Measurements from ENCODE around the gene STPG2.
"Not testable (repeated sequence)": the region's sequence is repeated elsewhere in the genome, so short reads cannot be mapped to it uniquely, and the experiment has no call there.

STPG2 gene

DNA sequence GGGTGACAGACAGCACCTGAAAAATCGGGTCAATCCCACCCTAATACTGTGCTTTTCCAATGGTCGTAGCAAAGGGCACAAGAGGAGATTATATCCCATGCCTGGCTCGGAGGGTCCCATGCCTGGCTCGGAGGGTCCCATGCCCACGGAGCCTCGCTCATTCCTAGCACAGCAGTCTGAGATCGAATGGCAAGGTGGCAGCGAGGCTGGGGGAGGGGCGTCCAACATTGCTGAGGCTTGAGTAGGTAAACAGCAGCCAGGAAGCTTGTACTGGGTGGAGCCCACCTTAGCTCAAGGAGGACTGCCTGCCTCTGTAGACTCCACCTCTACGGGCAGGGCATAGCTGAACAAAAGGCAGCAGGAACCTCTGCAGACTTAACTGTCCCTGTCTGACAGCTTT lies 365.1 kb downstream of the STPG2 start:
- DNase-seq, result no peak

DNA sequence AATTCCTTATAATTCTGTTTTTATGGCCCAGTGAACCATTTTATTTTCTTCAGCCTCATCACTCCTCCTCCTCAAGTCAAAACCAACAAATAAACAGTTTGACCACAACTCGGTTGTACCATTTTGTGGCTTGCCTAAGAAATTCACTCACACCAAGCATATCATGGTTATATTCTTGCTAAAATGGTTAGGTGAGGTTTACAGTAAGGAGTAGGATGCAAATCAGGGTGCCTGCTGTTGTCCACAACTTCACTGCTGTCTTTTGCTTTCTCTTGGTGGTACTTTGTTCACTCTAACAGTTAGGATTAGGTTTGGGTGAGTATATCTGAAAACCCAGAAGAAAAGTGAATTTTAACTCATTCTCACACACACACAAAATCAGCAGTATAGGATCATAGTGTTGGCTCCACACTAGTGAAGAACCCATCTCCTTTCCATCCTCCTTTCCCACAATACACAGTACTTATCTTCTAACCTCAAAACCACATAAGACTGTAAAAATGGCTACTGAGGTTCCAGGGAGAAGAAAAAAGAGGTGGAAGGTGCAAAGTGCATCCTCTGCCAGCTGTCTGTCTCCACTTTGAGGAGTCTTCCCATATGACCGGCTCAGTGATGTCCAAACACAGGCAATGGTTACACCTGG lies 368.8 kb downstream of the STPG2 start:
- no peak for DNase-seq

DNA sequence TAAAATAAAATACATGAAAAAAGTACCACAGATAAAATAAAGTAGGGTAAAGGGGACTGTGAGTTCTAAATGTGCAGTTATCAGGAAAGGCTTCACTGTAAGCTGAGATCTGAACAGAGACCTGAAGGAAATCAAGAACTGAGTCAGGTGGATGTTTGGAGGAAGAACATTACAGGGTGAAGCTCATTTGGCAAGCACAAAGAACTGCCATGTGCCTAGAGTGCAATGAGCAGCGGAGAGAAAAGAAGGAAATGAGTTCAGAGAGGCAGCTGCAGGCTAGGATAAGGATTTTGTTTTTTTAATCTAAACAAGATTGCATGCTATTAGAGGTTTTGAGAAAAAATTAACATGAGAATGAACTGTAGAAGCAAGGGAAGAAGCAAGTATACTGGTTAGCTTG lies 373.1 kb downstream of the STPG2 start:
- DNase-seq, result no peak

DNA sequence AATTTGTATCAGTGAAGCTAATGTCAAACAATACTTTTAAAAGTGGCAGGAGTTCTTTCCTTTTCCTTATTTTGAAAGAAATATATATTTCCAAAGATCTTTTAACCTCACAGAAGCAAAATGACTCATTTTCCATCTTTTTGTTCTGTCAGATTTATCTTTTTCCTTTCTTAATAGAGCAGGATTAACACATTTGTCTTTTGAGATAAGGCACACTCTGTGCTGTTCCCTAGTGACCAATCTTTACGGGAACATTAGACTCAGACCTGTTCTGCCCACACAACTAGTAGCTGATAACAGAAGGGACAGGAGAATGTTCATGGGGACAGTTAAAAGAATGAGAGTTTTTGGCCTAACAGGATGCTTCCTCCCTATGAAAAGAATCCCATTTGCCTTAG lies 381.2 kb downstream of the STPG2 start:
- no peak for DNase-seq

DNA sequence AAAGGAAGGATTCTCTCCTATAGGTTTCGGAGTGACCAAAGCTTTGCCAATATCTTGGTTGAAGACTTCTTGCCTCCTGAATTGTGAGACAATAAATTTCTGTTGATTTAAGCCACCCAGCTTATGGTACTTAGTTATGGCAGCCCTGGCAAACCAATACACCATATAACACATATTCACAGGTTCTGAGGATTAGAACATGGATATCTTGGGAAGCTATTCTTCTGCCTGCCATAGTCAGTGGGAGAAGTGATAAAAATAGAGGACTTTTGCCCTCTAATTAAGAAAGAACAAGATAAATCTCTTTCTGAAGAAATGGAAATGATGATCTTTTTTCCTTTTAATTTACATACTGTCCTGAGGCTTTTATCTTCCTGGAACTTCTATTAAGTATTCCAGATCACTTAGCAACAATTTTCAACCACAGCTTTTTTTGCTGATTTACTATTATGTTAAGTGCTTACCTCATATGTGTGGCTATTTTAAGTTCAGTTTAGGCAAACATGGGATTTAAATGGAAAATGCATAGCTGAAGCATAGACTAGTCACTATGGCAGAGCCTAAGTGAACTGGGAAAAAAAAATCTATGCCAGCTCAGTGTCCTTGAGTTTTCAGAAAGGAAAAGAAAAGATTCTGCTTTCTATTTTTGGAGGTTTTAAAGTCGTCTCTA lies 381.7 kb downstream of the STPG2 start:
- DNase-seq, result no peak

DNA sequence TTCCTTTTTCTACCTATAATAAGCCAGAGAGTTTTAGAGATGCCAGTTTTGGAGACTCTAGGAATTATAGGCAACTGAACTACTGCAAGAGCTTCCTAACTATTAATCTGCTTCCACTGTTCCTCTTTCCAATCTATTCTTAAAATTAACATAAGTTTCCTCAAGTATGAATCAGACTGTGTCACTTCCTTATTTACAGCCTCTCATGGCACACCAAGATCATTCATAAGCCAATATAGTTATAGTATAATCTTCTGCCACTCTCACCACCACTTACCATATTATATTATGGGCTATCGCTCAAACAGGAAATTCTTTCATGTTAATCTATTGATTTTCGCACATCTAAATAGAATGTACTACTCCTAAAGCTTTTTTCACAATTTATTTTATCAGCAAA lies 383.5 kb downstream of the STPG2 start:
- DNase-seq, result no peak

DNA sequence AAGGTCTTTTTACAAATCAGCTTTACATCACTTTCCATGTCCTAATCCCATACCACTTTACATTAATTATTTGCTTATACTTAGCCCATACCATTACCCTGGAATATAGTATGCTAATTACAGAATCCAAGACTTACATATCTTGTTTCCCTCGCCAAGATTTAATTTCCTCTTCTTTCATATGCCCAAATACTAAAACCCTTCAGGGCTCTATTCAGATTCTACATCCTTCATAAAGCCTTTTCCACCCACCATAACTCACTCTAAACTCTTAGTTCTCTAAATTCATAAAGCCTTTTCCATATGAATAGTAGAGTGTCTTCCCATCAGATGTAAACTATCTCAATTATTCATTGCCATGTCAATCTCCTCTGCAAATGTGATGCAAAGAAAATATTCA lies 390.7 kb downstream of the STPG2 start:
- no peak for DNase-seq

DNA sequence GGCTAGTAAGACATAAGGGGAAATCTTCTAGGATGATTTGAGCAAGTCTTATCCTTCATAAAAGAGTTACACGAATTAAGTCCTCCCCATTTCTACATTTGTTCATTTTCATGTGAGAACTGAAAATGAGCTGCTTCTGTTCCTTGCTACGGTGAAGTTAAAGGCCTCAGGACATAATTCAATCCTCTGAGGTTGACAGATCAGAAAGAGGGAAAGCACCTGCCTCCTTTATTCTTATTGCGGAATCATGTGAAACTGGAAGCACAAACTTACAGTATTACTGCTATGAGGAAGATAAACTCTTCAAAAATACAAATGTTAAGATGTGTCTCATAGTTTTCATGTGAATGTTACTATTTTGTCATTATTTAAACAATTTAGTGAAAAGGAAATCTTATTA lies 395.3 kb downstream of the STPG2 start:
- DNase-seq, result no peak

DNA sequence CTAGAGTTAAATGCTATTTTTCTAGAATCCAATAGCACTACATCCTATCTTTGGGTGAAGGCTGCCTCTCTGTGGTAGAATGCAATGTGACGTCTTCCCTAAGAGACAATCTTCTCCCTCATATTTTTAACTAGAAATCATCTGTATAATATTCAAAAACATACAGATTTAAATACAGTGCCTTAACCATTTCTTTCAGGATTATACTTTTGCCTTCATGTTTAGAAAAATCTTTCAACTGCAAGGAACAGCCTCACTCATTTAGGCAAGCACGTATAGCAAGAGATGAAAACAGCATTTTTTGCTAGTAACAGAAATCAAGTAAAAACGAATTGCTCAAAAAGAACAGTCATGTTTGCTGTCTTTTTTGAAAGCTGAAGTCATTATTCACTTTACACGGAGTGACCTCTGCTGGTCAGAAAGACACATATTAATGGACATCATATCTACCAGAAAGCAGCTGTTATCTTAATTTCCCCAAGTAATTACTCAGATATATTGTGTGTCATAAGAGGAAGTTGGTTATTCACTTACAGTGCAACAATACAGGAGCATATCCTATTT lies 422.3 kb downstream of the STPG2 start:
- peak; percentile 21 for DNase-seq

DNA sequence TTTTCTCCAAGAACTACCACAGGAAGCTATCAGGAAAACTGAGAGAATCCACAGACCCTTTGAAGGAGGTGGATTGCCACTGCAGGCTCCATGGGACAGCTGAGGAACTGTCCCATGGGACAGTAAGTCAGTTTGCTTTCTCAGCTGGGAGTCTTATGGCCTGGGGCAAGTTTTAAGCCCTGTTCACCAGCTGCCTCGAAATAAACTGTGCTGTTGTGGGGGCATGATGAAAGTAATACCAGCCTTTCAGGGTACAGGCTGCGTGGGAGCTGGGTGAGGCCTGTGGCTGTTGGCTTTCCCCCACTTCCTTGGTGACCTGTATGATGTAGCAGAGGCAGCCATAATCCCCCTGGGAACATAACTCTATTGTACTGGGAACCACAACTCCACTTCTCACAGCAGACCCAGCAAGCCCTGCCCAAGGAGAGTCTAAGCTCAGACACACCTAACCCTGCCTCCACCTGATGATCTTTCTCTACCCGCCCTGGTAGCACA lies 452.1 kb downstream of the STPG2 start:
- no peak for DNase-seq

DNA sequence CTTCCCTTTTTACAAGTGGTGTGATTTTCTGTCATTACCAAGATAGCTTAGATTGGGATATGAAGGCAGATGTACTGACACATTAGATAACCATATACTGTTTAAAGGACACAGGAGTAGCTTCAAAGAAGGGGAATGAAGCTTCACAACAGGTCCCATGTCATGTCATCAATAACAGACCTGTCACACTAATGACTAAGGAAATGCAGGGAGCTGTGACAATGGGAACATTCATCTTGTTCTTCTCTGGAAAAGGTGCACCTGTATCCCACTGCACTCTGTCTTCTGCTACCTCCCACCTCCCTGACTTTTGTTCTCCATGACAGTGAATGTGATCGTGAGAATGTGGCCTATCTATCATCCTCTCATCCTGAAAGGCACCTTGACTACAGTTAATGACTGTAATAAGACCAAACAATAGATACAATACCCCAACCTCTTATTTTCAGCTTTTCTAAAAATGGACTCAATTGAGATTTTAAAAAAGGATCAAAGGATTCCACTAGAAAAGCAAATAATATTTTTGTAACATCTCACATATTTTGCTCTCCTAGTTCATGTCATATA lies 472.5 kb downstream of the STPG2 start:
- DNase-seq, result no peak

DNA sequence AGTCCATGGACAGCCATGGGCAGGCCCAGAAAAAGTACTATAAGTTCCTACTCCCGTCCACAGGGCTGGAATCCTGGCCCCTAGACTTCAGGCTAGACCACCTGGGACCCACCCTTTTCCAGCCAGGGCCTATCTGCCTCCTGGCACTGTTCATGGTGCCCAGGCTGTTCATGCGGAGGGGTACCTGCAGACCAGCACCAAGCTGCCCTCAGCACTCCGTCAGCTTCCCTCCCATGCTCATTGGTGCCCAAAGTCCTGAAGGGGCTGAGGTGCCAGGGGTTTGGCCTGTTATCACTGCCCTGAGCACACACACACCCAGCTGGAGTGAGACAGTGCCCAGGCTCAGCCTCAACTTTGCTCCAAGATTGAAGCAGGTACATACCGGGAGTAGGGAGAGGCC lies 477.7 kb downstream of the STPG2 start:
- DNase-seq, result no peak

DNA sequence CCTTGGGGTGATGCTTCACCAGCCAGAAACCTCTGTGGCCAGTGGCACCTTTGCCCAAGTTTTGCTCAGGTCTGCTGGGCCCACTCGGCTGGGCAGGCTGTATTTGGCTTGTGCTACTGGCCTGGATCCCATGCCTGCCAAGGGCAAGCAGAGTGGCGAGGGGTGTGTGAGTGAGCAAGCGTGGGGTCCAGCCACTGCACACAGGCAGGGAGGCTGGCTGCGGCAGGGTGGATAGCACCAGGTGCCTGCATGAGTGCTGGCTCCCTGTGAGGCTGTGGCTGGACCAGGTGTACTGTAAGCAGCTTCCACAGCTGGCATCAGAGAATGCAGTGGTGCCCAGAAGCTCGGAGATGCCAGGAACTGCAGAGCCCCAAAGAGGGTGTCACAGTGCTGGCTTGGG lies 478.5 kb downstream of the STPG2 start:
- DNase-seq, result no peak

DNA sequence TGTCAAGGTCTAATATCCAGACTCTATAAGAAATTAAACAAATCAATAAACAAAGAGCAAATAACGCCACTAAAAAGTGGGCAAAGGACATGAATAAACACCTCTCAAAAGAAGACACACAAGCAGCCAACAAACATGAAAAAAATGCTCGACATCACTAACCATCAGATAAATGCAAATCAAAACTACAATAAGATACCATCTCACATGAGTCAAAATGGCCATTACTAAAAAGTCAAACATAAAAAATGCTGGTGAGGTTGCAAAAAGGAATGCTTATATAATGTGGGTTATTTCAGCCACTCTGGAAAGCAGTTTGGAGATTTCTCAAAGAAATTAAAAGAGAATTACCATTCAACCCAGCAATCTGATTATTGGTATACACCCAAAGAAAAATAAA lies 481.1 kb downstream of the STPG2 start:
- DNase-seq, result no peak

DNA sequence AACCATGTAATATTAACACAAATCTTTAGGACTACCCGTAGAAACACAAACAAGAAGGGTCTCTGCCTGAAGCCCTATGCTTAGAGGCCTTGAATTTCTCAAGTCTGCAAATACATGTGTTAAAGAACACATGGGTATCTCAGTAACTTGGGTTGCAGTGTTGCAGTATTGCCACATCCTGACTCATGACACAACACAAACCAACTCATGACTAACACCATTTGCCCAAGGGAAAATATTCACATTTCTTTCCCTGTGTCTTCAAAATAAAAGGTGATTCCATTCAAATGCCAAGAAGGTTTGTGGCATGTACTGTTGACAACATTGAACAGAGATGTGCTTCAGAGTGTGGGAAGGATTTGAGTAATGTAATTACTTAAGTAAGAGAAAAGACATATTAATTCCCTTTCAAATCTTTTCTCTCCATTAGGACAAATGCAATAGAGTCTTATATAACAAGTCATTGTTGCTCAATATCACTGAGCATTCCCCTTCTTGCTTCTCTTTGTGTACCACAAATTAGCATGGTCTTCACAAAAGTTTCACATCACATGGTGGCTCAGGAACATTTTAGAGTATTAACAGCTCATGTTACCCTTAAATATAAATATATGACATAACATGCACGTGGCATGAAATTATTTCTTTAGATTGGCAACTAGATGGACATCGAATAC lies 487.1 kb downstream of the STPG2 start:
- DNase-seq, result no peak

DNA sequence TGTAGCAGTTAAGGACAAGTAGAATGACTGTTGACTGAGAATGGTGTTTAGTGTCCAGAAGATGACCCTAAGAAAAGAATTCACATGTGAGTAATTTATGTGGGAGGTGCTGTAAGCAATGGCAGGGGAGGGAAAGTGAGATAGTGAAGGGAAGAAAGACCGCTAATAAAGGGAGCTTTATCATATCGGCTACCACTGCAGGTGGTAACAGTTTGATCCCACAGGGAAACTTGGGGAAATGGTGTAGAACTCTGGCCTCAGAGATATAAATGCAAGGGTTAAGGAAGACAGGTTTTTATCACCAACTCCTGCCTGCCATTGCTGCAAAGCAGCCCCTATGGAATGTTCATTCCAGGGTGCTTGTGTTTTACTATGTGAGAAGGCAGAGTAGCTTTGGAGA lies 489.6 kb downstream of the STPG2 start:
- no peak for DNase-seq

DNA sequence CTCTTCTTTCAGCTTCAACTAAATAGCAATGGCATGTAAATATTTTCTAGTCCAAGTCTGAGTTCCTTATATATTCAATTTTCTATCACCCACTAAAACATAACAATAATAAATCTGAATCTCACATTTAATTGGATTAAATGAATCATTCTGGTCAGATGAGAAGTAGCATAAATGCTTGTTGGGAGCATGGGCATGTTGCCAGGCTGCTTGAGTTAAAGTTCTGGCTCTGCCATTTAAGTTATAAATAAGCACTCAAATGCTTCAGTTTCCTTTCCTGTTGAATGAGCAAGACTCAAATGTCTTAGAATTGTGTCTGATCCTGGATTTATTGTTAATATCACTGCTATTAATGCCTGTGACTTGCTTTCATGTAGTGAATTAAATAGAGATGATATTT lies 496.3 kb downstream of the STPG2 start:
- no peak for DNase-seq

DNA sequence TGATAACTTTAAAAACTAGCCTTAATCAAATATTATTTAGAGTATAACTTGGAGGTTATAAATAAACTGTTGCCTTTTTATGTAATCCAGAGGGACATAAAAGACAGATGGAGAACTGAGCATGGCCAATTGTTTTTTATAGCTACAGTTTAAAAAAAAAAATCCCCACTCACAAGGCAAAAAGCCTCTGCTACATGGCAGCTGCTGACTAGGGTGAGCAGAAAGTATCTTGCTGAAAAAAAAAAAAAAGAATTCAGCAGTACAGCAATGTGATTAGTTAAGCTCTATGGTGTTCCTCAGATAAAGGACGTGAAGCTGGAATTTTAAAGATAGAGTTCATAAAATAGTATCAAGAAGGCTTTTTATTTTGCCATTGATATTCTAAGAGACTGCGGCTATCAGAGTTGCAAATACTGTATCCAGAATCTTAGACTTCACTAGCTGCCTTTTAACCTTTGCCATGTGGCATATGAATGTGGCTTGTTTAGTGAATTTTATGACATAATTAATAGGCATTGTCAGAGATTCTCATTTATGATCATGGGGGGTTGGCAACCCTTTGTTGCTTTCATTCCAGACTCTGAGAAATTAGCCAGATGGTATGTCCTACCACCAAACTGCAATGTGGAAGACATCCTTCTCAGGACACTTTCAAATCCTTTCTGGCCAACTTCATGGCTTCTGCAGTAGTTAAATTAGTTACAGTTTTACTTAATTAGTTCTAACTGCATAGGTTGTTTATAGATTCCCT lies 498.0 kb downstream of the STPG2 start:
- DNase-seq, result no peak

DNA sequence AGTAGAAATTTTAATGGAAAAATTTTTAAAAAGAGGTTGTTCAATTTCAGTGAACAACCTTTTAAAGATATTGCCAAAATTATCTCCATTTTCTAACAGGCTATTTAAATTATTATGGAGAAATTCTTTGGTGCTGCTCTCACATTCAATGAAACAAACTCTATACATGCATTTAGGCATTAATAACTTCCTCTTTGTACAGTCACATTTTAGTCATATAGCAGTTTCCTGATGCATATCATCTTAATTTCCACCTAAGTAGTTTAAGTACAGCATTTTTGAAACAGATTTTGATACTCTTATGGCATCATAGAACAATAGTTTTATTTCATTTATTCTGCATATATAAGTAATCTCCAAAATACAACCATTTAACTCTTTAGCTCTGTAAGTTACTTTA lies 500.1 kb downstream of the STPG2 start:
- no peak for DNase-seq

DNA sequence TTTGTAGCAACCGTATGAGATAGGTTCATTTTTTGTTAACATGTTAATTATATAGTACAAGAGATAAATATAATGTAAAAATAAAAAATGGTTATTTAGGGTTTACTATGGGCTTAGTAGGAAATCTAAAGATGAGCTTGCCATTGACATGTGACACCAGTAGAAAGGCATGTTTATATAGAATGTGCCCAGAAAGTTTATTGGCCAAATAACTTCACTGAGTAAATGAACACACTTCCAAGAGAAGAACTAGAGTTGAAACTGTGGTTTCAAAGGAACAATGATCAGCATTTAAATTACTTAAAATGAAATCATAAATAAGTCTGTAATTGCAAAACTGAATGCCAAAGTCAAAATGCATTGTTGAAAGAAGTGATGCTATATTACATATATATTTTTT lies 503.3 kb downstream of the STPG2 start:
- no peak for DNase-seq

DNA sequence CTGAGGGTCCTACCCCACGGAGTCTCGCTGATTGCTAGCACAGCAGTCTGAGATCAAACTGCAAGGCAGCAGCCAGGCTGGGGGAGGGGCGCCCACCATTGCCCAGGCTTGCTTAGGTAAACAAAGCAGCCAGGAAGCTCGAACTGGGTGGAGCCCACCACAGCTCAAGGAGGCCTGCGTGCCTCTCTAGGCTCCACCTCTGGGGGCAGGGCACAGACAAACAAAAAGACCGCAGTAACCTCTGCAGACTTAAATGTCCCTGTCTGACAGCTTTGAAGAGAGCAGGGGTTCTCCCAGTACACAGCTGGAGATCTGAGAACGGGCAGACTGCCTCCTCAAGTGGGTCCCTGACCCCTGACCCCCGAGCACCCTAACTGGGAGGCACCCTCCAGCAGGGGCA lies 509.4 kb downstream of the STPG2 start:
- not testable (repeated sequence) for DNase-seq

DNA sequence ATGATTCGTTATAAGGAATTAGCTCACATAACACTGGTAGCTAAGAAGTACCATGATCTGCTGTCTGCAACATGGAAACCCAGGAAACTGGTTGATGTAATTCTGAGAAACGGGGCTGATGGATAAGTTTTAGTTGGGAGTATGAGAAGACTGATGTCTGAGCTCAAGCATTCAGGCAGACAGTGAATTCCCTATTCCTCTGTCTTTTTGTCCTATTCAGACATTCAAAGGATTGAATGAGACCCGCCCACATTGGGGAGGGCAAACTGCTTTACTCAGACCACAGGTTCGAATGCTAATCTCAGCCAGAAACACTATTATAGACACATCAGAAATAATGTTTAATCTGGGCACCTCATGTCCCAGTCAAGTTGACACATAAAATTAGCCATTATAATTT lies 515.5 kb downstream of the STPG2 start:
- DNase-seq, result no peak

DNA sequence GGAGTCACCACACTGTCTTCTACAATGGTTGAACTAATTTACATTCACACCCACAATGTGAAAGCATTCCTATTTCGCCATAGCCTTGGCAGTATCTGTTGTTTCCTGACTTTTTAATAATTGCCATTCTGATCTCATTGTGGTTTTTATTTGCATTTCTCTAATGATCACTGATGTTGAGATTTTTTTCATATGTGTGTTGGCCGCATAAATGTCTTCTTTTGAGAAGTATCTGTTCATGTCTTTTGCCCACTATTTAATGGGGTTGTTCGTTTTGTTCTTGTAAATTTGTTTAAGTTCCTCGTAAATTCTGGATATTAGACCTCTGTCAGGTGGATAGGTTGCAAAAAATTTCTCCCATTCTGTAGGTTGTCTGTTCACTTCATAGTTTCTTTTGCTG lies 519.1 kb downstream of the STPG2 start:
- no peak for DNase-seq

Data from hematopoietic multipotent progenitor cell treated with erythropoietin and hydrocortisone succinate and interleukin-3 and kit ligand, for 8 days (in vitro differentiated cells).